GM10248 (cell line): ENCODE results near the gene SEC14L2.
A peak's percentile ranks its signal among the peaks of the same experiment; 100 is the strongest.

Experiments used
- CTCF ChIA-PET: fragments of 300-600 bp; sonication (Branson Sonifier 250); formaldehyde crosslinking; extraction: SDS; loops from one replicate; lab custom pipeline; 2021; ENCODE audit warnings: antibody characterized with exemption; lab: Yijun Ruan, JAX
- POLR2A ChIA-PET: fragments of 350-650 bp; sonication (Branson Sonifier 250); formaldehyde crosslinking; extraction: SDS; loops from one replicate; lab custom pipeline; 2020; ENCODE audit warnings: antibody characterized with exemption; lab: Yijun Ruan, JAX
- DNase-seq: peaks from one replicate; pipeline ENCODE4 v3.0.0; 2012; ENCODE audit errors: extremely low spot score
- TF ChIP-seq, protein P1 (sequence below): IDR thresholded peaks from 2 replicates; pipeline ENCODE4 v1.5.1; 2012; ENCODE audit warnings: mild to moderate bottlenecking, low read depth; ENCODE audit errors: extremely low read depth, missing control alignments, control extremely low read depth

SEC14L2 gene

DNA sequence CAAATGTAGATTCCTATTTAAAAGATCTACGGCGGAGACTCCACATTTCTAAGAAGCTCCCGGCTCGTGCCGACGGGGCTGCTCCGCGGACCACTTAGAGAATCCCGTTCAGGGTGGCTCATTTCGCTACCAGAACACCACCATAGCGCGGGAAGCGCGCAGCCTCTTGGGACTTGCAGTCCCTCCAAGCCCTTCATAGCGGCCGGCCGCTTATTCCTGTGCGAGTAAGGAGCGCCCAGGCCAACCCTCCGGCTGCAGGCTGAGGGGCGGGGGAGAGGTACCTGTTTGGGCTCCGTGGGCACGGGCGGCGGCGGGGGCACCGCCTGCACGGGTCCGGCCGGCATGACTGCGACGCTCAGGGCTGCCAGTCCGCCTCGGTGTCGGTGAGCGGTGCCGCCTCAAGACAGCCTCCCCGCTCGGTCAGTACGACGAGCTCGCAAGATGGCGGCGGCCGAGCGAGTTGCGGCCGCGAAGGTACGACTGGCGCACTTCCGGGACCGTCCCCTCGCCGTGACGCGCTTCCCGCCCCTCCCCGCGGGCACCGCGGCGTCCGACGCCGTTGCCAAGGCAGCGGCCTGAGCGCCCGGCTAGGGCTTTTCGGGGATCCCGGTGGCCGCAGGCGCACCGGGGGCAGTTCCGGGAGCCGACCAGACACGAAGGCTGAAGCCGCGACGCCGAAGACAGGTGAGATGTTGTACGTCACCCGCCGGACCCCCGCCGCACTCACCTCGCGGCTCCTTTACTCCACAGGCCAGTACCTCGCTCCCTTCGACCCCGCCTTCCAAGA lies 40.2 kb upstream of the SEC14L2 start, which contains the start of the genes CCDC157 and SF3A1:
Gene CCDC157, plus strand, starts transcription at position 559 of the 787 bp plus-strand sequence. CDS start 8,994 bp downstream, outside the sequence.
Gene SF3A1, minus strand, starts transcription at position 446 of the 787 bp plus-strand sequence. Its CDS starts 102 bp downstream, at position 344.
- ChIA-PET POLR2A (interaction anchor here (0.7 to 1.3 kb wide), 4 partner anchors 19 to 724 kb away, joined by 3 to 4 read pairs (median 3); partner anchors contain the start of genes SMTN and TBC1D10A), CTCF (interaction anchor here (0.6 to 3.9 kb wide), 8 partner anchors 9 to 93 kb away, joined by 3 to 20 read pairs (median 4); partner anchors contain the start of genes RNF215 and TBC1D10A)
- peak; percentile 97 for DNase-seq
- TF ChIP-seq, protein P1, sequence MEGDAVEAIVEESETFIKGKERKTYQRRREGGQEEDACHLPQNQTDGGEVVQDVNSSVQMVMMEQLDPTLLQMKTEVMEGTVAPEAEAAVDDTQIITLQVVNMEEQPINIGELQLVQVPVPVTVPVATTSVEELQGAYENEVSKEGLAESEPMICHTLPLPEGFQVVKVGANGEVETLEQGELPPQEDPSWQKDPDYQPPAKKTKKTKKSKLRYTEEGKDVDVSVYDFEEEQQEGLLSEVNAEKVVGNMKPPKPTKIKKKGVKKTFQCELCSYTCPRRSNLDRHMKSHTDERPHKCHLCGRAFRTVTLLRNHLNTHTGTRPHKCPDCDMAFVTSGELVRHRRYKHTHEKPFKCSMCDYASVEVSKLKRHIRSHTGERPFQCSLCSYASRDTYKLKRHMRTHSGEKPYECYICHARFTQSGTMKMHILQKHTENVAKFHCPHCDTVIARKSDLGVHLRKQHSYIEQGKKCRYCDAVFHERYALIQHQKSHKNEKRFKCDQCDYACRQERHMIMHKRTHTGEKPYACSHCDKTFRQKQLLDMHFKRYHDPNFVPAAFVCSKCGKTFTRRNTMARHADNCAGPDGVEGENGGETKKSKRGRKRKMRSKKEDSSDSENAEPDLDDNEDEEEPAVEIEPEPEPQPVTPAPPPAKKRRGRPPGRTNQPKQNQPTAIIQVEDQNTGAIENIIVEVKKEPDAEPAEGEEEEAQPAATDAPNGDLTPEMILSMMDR, result no peak

DNA sequence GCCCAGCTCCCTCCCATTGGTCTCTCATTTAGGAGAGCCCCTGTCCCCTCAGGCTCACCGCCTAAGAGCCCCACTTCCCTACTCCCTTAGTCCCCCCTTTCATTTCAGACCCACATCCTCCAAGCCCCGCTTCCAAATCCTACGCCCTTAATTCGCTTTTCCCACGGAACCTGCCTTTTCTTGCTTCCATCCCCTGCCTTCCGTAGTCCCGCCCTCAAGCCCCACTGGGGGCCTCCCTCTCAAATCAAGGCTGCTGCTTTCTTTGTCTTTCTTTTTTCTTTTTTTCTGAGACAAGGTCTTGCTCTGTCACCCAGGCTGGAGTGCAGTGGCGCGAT lies 39.6 kb upstream of the SEC14L2 start:
- DNase-seq, result no peak
- CTCF ChIA-PET, result interaction anchor here (0.6 to 3.9 kb wide), 6 partner anchors 9 to 93 kb away, joined by 3 to 20 read pairs (median 3); partner anchors contain the start of gene RNF215
- POLR2A ChIA-PET, result interaction anchor here (0.7 to 1.3 kb wide), 4 partner anchors 19 to 724 kb away, joined by 3 to 4 read pairs (median 3); partner anchors contain the start of genes SMTN and TBC1D10A
- TF ChIP-seq, protein P1, result no peak

DNA sequence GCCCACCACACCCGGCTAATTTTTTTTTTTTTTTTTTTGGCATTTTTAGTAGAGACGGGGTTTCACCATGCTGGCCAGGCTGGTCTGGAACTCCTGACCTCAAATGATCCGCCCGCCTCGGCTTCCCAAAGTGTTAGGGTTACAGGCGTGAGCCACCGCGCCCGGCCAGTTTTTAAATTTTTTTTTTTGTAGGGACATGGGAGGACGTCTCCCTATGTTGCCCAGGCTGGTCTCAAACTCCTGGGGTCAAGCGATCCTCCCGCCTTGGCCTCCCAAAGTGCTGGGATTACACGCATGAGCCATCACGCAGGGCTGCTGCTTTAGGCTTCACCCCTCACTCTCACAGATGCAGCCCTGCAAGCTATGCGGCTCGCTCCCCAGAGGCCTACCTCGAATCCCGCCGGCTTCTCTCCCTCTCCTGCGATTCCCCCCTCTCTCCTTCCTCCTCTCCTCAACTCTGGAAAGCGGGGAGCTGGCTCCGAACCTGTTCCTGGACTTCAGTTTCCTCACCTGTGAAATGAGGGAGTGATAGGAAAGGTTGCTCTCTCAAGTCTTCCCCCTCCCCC lies 39.1 kb upstream of the SEC14L2 start:
- CTCF ChIA-PET, result interaction anchor here (1.3 to 3.9 kb wide), 3 partner anchors 30 to 70 kb away, joined by 3 to 20 read pairs (median 10); partner anchors contain the start of gene RNF215
- DNase-seq, result no peak
- POLR2A ChIA-PET, result interaction anchor here (0.6 to 1.2 kb wide), 2 partner anchors 31 to 940 kb away, joined by 4 to 10 read pairs; partner anchors contain the start of gene TBC1D10A
- TF ChIP-seq, protein P1, result no peak

DNA sequence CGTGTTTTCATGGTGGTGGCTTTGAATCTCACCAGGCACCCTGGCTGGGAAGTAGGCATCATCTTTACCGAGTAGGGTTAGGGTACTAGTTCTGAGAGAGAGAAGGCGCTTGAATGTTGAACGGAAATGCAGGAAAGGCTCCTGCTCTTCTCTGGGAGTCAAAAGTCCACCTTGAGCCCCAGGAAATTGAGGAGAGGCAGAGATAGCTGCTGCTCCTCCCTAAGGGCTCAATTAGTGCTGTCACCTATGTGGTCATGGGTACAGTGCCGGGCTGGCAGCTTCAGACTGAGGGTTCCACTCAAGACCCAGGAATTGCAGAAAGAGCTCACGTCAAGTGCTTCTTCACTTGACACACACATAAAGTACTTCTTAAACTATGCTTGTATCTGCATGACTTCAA lies 38.3 kb upstream of the SEC14L2 start:
- CTCF ChIA-PET, result interaction anchor here (0.8 to 3.9 kb wide), 5 partner anchors 10 to 71 kb away, joined by 3 to 20 read pairs (median 5); partner anchors contain the start of gene RNF215
- POLR2A ChIA-PET, result interaction anchor here (0.6 kb wide), 1 partner anchor 941 kb away, joined by 10 read pairs; no protein-coding TSS in a partner anchor
- TF ChIP-seq, protein P1, result no peak
- no peak for DNase-seq

DNA sequence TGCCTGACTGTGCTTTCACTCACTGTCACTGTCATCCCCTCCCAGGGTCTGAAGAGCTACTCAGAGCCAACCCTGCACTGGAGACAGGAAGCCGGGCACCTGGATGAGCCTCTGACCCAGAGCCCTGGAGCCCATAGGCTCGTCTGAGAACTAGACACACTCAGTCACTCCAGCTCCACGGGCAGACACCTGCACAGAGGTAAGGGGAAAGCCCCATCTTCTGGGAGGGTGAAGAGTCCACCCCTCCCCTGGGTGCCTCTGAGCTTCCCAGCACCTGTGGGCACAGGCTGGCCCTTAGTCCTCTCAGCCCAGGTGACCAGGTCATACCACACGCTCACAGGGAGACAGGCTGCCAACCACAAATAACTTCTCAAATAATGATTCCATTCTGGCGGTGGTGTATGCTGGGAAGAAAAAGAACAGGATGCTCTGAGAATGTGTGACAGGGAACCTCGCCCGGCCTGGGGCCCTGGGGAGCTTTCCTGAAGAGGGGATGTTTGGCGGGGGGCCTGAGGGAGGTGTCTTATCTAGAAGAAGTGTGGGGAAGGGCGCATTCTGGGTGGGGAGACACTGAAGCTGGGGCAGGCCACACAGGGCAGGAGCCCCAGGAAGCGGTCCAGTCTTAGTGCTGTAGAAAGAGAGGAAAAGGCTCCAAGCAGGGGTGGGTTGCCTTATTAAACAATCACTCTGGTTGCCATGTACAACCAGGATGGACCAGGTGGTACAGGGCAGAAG lies 34.7 kb upstream of the SEC14L2 start:
- ChIA-PET CTCF (interaction anchor here (1.7 kb wide), 1 partner anchor 74 kb away, joined by 9 read pairs; no protein-coding TSS in a partner anchor), POLR2A (no interaction called here)
- no peak for DNase-seq
- TF ChIP-seq, protein P1, result no peak
